RWPE1 (cell line): Measurements from ENCODE around the gene TNFAIP3.

Experiments
- CTCF ChIA-PET: fragments of 350-600 bp; sonication (Branson Sonifier 250); formaldehyde crosslinking; extraction: SDS; loops from one replicate; lab custom pipeline; 2021; lab: Yijun Ruan, JAX
- POLR2A ChIA-PET: fragments of 400-600 bp; formaldehyde crosslinking; extraction: SDS; loops from one replicate; lab custom pipeline; 2020; ENCODE audit warnings: antibody characterized with exemption; ENCODE audit not compliant: low non-redundant PET; lab: Yijun Ruan, JAX
- DNase-seq: peaks from one replicate; pipeline ENCODE4 v3.0.0; 2012; ENCODE audit warnings: low spot score
- H3K27ac ChIP-seq: fragments of 450-650 bp; 2 replicates; pipeline ENCODE4 v1.5.1; 2017
- TF ChIP-seq, protein P1 (sequence below): fragments of 450-650 bp; conservative IDR thresholded peaks from 2 replicates; pipeline ENCODE4 v1.5.1; 2017; ENCODE audit warnings: low read depth, mild to moderate bottlenecking

The TNFAIP3 gene

DNA sequence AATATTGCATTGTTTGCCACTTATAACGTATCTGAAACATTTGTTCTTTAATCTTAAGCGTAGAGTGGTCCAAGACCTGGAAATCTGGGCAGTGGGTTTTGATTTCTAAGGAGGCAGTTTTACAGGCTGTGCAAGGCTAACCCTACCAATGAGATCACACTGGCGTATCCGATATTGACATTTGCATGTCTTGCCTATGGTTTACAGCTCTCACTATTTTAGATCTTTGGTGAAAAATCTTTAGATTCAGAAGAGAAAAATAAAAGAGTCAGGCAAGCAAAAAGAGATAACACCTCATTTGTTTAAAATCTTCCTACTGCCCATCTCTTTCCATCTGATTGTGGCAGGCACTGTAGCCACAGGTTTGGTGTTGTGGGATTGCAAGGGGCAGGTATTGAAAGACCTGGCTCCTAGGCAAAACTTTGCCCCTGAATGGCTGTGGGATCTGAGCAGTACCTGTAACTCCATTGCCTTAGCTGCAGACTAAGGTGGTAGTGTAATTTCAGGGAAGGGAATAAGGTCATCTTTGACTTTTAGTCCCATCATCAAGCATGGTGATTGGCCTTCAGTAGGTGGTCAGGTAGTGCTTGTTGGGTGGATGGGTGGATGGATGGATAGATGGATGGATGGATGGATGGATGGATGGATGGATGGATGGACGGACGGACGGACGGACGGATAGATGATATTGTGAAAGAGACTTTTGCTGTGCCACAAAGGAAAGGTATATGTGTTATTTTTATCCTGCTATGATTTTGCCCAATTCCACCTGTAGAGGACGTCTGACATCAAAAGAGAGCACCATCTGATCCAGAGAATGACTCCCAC lies 1.9 kb downstream of the TNFAIP3 start:
- POLR2A ChIA-PET, result no interaction called here

GRCh38 chr6:137869549-137870307 lies 2.7 kb downstream of the TNFAIP3 start:
- TF ChIP-seq, protein P1, sequence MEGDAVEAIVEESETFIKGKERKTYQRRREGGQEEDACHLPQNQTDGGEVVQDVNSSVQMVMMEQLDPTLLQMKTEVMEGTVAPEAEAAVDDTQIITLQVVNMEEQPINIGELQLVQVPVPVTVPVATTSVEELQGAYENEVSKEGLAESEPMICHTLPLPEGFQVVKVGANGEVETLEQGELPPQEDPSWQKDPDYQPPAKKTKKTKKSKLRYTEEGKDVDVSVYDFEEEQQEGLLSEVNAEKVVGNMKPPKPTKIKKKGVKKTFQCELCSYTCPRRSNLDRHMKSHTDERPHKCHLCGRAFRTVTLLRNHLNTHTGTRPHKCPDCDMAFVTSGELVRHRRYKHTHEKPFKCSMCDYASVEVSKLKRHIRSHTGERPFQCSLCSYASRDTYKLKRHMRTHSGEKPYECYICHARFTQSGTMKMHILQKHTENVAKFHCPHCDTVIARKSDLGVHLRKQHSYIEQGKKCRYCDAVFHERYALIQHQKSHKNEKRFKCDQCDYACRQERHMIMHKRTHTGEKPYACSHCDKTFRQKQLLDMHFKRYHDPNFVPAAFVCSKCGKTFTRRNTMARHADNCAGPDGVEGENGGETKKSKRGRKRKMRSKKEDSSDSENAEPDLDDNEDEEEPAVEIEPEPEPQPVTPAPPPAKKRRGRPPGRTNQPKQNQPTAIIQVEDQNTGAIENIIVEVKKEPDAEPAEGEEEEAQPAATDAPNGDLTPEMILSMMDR, result no peak
- ChIA-PET POLR2A (interaction anchor here (0.6 kb wide), 1 partner anchor 127 kb away, joined by 5 read pairs; no protein-coding TSS in a partner anchor), CTCF (interaction anchor here (0.7 kb wide), 1 partner anchor 225 kb away, joined by 3 read pairs; no protein-coding TSS in a partner anchor)
- no peak for DNase-seq
- no peak overlapping the region for H3K27ac ChIP-seq

More for the DNA sequence above, 1.9 kb downstream of the TNFAIP3 start:
- CTCF ChIA-PET, result interaction anchor here (2.8 kb wide), 1 partner anchor 77 kb away, joined by 15 read pairs; no protein-coding TSS in a partner anchor
- TF ChIP-seq, protein P1, result no peak
- DNase-seq, result no peak
- H3K27ac ChIP-seq, result no peak overlapping the region

- TF ChIP-seq, protein P1, result no peak
- CTCF ChIA-PET, result interaction anchor here (0.6 to 0.7 kb wide), 4 partner anchors 23 to 225 kb away, joined by 3 to 6 read pairs (median 5); no protein-coding TSS in a partner anchor
- POLR2A ChIA-PET, result interaction anchor here (0.6 kb wide), 1 partner anchor 126 kb away, joined by 5 read pairs; no protein-coding TSS in a partner anchor
- H3K27ac ChIP-seq, result no peak overlapping the region
- DNase-seq, result no peak
Observed at GRCh38 chr6:137870308-137870644, 3.2 kb downstream of the TNFAIP3 start.

DNA sequence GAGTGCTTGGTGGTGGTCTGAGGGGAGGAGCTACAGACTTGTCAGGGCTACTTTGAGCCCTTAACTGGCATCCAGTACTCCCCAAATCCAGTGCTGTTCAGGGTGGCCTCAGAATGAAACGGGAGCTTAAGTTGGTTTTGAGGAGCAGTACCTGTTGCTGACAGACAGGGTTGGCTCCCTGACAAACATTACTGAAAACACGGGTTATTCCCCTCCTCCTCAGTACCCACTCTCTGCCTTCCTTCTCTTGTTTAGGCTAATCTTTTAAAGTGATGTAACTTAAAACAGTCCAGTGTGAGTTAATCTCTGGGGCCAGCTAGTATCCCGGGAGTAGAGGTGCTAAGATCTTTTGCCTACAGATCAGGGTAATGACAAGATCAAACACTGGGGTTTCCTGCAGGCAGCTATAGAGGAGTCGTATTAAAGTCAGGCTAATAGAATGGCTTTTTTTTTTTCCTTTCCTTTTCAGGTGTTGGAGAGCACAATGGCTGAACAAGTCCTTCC lies 3.7 kb downstream of the TNFAIP3 start:
- DNase-seq, result peak; percentile 20
- H3K27ac ChIP-seq, result no peak overlapping the region
- TF ChIP-seq, protein P1, result no peak
- CTCF ChIA-PET, result interaction anchor here (0.6 to 0.7 kb wide), 3 partner anchors 22 to 172 kb away, joined by 5 to 6 read pairs (median 5); no protein-coding TSS in a partner anchor
- POLR2A ChIA-PET, result no interaction called here

DNA sequence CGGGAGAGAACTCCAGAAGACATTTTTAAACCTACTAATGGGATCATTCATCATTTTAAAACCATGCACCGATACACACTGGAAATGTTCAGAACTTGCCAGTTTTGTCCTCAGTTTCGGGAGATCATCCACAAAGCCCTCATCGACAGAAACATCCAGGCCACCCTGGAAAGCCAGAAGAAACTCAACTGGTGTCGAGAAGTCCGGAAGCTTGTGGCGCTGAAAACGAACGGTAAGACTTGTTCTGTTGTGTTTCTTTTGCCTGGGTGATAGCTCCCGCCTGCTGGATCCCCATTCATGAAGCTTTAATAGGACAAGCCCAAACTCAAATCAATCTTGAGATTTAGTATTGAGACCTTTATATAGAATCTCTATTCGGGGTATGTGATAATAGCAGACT lies 4.2 kb downstream of the TNFAIP3 start:
- ChIA-PET POLR2A (no interaction called here), CTCF (no interaction called here)
- H3K27ac ChIP-seq, result no peak overlapping the region

More for the DNA sequence above, 4.2 kb downstream of the TNFAIP3 start:
- DNase-seq, result no peak
- TF ChIP-seq, protein P1, result no peak
